GM21619 (cell line): ENCODE data around the gene PCDHA4.
"Not testable (repeated sequence)": the region's sequence is repeated elsewhere in the genome, so short reads cannot be mapped to it uniquely, and the experiment has no call there.

Experiments used
- ATAC-seq: cut with Tn5 transposase; IDR thresholded peaks from one replicate; pipeline ENCODE4 v1.9.1; 2021; ENCODE audit not compliant: unreplicated experiment

The PCDHA4 gene

DNA sequence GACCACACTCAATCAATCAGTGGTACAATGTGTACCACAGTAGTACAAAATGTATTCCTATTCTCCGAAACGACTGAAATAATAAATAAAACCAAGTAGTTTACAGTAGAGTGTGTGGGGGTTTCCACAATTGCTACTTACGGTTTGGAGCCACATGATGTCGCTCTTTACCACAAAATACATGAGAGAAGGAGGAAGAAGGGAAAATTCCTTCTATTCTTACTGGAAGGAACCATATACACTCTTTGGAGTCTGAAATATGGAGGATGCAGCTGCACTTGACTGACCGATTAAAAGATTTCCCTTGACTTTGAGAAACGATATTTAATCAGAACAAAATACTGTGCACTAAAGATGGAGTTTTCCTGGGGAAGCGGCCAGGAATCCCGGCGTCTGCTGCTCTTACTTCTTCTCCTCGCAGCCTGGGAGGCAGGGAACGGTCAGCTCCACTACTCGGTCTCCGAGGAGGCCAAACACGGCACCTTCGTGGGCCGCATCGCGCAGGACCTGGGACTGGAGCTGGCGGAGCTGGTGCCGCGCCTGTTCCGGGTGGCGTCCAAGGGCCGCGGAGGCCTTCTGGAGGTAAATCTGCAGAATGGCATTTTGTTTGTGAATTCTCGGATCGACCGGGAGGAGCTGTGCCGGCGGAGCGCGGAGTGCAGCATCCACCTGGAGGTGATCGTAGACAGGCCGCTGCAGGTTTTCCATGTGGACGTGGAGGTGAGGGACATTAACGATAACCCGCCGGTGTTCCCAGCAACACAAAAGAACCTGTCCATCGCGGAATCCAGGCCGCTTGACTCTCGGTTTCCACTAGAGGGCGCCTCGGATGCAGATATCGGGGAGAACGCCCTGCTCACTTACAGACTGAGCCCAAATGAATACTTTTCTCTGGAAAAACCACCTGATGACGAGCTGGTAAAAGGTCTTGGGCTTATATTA is at the start of gene PCDHA4:
Gene PCDHA4, plus strand, starts transcription at position 235 of the 942 bp plus-strand sequence.
- no peak for ATAC-seq

DNA sequence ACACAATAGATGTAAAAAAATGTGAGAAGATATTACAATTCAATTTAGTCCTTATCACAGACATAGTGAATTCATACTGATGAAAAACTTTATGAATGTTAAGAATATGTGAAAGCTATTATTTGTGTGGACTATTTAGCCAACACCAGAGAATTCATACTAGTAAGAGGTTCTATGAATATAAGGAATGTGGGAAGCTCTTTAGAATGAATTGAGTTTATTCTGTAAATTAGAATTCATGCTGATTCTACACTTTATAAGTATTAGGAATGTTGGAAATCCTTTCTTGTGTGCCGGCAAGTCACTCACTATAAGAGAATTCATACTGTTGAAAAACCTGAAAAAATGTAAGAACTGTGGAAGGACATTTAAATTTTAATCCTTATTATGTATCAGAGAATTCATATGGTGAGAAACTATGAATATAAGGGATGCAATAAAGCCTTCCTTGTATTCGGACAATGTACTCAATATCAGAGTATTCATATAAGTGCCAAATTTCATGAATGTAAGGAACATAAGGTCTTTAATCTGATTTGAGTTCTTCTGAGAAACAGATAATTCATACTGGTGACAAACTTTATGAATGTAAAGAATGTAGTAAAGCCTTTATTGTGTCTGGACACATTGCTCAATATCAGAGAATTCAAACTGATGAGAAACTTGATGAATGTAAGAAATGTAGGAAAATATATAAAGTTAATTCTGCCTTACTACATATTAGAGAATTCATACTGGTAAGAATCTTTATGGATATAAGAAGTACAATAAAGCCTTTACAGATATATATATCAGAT is 42.5 kb upstream of the PCDHA4 start:
- ATAC-seq = no peak

DNA sequence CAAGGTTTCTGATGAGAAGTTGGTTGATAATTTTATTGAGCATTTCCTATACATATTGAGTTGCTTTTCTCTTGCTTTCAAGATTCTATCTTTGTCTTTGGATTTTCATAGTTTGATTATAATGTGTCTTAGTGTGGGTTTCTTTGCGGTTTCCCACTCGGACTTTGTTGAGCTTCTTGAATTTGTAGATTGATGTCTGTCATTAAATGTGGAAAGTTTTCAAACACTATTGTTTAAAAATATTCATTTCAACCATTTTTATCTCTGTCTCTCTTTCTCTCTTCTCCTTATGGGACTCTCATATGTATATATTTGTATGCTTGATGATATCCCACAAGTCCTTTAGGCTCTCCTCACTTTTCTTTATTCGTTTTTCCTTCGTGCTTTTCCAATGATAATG is 39.4 kb upstream of the PCDHA4 start:
- ATAC-seq = no peak

DNA sequence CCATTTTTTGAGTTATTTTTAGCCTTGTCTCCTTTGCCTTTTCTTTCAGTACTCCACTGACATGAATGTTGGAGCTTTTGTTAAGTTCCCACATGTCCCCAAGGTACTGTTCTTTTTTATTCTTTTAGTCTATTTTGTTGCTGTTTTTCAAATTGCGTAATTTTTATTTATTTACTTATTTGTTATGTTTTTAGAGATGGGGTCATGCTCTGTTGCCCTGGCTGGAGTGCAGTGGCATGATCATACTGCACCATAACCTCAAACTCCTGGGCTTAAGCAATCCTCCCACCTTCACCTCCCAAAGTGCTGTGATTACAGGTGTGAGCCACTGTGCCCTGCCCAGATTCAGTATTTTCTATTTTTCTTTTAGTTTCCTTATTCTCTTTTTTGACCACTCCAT is 26.4 kb upstream of the PCDHA4 start:
- ATAC-seq = no peak

GRCh38 chr5:140785905-140786686 is 20.8 kb upstream of the PCDHA4 start, which contains the start of gene PCDHA1:
PCDHA1 (plus strand) TSS chr5:140786140.
- no peak for ATAC-seq

GRCh38 chr5:140787422-140787821 is 19.4 kb upstream of the PCDHA4 start:
- ATAC-seq = not testable (repeated sequence)

- not testable (repeated sequence) for ATAC-seq
Observed at GRCh38 chr5:140787849-140788504, 18.9 kb upstream of the PCDHA4 start.

GRCh38 chr5:140791089-140791488 is 15.8 kb upstream of the PCDHA4 start:
- ATAC-seq = no peak

DNA sequence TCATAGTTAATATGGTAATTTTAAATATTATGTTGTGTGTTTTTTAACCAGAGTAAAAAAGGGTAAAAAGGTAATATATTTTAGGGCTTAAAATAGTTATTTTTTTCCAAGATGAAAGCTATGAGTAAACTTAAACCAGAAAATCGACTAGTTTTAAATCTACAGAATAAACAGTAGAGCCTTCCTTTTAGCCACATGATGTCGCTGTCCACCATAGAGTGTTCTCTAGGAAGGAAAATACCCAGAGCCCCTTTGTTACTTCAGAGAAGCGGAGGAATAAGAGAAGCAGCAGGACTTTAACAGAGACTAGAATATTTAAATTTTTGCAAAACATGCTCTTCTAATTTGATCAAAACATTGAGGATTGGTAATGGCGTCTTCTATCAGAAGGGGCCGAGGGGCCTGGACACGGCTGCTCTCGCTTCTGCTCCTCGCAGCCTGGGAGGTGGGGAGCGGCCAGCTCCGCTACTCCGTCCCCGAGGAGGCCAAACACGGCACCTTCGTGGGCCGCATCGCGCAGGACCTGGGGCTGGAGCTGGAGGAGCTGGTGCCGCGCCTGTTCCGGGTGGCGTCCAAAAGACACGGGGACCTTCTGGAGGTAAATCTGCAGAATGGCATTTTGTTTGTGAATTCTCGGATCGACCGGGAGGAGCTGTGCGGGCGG is 12.1 kb upstream of the PCDHA4 start, which contains the start of gene PCDHA2:
Gene PCDHA2, plus strand, starts transcription at position 258 of the 664 bp plus-strand sequence.
- no peak for ATAC-seq

DNA sequence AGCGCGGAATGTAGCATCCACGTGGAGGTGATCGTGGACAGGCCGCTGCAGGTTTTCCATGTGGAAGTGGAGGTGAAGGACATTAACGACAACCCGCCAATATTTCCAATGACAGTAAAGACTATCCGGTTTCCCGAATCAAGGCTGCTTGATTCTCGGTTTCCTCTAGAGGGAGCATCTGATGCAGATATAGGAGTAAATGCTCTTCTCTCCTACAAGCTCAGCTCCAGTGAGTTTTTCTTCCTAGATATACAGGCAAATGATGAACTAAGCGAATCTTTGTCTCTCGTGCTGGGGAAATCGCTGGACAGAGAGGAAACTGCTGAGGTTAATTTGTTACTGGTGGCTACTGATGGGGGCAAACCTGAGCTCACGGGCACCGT is 11.6 kb upstream of the PCDHA4 start:
- no peak for ATAC-seq

DNA sequence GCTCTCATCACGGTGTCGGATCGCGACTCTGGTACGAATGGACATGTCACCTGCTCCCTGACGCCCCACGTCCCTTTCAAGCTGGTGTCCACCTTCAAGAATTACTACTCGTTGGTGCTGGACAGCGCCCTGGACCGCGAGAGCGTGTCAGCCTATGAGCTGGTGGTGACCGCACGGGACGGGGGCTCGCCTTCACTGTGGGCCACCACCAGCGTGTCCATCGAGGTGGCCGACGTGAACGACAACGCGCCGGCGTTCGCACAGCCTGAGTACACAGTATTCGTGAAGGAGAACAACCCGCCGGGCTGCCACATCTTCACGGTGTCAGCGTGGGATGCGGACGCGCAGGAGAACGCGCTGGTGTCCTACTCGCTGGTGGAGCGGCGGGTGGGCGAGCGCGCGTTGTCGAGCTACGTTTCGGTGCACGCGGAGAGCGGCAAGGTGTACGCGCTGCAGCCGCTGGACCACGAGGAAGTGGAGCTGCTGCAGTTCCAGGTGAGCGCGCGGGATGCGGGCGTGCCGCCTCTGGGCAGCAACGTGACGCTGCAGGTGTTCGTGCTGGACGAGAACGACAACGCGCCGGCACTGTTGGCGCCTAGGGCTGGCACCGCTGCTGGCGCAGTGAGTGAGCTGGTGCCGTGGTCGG is 10.7 kb upstream of the PCDHA4 start:
- ATAC-seq = not testable (repeated sequence)

DNA sequence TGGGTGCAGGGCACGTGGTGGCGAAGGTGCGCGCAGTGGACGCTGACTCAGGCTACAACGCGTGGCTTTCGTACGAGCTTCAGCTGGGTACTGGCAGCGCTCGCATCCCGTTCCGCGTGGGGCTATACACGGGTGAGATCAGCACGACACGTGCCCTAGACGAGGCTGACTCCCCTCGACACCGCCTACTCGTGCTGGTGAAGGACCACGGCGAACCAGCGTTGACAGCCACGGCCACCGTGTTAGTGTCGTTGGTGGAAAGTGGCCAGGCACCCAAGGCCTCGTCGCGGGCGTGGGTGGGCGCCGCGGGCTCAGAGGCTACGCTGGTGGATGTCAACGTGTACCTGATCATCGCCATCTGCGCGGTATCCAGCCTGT is 10.2 kb upstream of the PCDHA4 start:
- no peak for ATAC-seq

- no peak for ATAC-seq
Observed at GRCh38 chr5:140800816-140801493, 5.9 kb upstream of the PCDHA4 start, which contains the start of gene PCDHA3. PCDHA3 (plus strand) TSS chr5:140801057.

GRCh38 chr5:140801494-140801841 is 5.4 kb upstream of the PCDHA4 start:
- ATAC-seq = no peak

DNA sequence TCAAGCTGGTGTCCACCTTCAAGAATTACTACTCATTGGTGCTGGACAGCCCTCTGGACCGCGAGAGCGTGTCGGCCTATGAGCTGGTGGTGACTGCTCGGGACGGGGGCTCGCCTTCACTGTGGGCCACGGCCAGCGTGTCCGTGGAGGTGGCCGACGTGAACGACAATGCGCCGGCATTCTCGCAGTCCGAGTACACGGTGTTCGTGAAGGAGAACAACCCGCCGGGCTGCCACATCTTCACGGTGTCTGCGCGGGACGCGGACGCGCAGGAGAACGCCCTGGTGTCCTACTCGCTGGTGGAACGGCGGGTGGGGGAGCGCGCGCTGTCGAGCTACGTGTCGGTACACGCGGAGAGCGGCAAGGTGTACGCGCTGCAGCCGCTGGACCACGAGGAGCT is 4.5 kb upstream of the PCDHA4 start:
- not testable (repeated sequence) for ATAC-seq

- no peak for ATAC-seq
Observed at GRCh38 chr5:140802781-140803271, 4.0 kb upstream of the PCDHA4 start.

GRCh38 chr5:140808241-140808888 is 1.5 kb downstream of the PCDHA4 start:
- not testable (repeated sequence) for ATAC-seq

- no peak for ATAC-seq
Observed at GRCh38 chr5:140808889-140809291, 2.0 kb downstream of the PCDHA4 start.
